ENCODE measurements around the gene DNAJC10.
A peak's percentile ranks its signal among the peaks of the same experiment; 100 is the strongest.

Gene DNAJC10

DNA sequence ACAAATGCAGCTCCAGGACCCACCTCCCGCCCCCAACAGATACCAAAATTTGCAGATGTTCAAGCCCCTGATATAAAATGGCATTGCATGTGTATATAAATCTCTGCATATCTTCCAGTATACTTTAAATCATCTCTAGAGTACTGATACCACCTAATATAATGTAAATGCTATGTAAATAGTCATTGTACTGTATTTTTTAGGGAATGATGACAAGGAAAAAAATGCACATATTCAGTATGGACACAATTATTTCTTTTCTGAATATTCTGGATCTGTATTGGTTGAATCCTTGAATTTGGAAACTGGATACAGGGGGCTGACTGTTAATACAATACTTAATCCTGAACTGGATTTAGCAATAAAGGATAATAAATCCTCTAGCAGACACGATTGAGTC lies 82.7 kb downstream of the DNAJC10 start:
- DNase-seq = no peak

DNA sequence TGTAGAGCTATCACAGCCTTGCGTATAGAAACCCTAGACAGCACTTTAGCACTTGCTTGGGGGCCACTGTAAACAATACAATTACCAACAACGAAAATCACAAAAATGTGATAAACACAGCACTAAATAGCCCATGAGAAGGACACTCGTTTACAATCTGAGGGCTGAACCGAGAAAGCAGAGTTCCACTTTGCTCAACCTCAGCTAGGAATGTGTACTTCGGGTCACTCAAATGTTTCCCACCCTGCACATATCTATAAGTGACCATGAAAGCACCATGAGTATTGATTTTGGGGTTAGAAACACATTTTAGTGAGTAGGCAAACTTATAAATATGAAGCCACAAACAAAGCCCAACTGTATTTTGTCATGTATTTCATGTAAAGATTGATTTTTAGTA lies 88.1 kb downstream of the DNAJC10 start:
- DNase-seq = no peak

DNA sequence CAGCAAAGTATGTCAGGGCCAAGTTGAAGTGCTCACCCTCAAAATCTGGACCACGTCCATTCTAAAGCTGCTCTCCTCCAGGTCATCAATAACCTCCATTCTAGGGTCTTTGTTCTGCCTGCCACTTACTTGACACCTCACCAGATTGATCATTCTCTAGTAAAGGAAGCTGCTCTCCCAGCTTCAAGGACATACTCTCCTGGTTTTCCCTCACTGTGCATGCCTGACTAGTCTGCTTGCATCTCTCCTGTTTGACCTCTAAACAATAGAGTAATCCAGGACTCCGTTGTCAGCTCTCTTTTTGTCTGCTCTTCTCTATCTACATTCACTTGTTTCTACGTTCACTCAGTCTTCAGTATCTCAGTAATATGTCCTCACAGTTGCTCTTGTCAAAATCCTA lies 91.3 kb downstream of the DNAJC10 start:
- no peak for DNase-seq

DNA sequence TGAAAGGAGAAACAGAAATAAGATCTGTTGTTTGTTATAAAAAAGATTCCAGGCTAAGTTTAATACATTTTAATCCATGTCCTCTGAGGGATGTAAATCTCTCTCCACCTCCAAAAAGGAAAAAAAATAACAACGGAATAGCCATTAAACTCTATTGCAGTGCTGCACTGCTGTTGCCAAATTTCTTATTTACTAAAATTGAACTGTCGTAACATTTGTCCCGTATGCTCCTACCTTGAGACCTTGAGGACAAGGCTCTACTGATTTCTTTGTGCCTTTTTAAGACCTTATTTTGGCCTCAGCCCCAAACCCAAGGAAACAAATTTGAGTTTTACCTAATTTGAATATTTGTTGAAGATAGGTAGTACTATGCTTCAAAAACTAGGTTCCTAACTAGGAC lies 94.0 kb downstream of the DNAJC10 start:
- DNase-seq = no peak

DNA sequence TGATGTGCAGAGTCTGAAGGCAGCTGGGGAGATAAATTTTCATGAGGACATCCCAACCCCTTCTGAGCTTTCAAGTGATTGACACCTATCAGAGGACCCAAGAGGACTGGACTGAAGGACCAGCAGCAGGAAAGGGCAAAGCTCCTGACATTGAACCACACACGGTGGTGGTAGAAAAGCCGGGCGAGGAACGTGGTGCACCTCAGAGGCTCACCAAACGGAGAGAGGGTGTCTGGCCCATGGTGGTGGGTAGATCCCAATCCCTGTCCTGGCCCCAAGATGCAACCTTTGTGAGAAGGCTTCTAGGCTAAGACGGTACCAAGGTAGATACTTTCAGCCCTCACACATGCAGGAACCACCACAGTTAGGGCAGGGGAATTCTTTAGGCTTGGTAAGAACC lies 98.3 kb downstream of the DNAJC10 start:
- DNase-seq = no peak

DNA sequence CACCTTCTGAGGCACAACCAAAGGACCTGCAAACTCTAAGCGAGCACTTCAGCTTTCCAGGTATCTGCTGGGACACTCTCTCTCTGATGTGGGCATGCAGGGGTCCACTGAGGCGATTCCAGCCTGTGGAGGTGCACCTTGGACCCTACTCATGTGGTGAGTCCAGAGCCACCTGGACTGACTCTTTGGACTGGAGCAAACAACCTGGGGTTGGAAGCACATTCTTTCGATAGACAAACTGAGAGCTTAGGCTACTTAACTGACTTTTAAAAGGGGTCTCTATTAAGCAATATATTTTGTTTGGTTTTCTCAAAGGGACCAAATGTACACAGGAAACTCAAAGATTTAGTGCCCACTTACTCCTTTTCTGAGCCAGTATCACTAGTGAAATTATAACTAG lies 98.7 kb downstream of the DNAJC10 start:
- DNase-seq = no peak

DNA sequence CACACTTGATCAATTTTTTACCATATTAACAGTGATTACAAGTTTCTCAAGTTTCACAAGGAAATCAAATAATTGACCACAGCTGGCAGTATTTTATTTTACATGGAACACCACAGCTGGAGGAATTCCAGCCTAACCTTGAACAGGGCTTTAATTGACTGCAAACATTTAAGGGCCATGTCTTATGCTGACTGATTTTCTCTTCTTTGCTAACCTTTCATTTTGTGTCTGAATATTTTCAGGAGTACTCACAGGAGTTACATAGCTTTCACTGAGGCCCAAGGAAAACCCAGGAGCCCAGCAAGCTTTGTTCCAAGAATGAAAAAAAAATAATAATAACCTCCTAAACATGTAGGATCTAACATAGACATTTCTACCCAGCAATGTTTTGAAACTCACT lies 100.8 kb downstream of the DNAJC10 start:
- peak; percentile 9 for DNase-seq

DNA sequence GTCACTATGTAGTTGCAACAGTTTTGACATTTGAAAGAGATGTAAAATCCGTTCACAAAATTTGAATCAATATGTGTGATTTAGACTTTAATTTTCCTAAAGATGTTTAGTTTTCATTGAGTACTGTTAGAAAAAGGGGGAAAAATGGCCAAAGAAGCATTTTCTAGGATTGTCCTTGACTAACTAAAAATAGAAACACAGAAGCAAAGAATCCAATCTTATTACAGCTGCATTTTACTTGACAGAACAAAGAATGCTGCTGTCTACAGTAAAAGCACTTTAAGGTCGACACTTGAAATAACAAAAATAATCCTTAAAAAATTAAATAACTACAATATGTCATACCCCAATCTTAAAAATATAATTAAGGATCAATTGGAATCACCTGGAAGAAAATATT lies 101.5 kb downstream of the DNAJC10 start:
- DNase-seq = no peak

DNA sequence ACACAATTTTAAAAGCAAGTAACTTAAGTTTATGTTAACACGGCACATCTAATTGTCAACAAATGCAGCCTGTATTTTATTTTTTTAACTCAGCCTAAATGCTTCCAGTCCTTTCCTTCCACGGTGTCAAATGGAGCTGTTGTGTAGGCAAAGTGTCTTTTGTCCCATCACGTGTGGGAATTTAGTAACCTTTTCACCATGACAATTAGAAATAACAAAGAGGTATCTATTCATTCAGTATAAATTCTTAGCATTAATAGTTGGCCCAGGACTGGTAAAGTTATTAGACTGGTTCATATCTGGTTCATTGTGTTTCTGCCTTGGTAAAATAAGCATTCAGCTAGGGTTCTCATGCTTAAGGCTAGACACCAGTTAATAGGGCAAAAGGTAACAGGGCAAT lies 102.4 kb downstream of the DNAJC10 start:
- no peak for DNase-seq

DNA sequence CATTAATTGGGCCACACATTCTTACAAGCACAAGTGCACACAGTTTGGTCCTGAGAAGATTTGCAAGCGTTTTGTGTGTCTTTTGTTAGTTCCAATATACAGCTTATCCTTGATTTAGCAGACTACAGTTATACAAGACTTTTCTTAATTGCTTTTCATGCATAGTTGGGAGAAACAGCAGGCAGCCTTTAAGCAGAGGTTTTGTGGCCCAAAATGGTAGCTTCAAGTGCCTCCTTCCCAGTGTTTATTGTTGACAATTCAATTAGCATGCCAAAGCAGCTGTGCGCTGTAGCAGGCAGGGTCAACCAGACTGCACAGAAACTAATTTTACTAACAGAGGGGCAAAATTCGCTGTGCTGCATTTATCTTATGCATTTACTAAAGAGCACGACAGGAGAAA lies 102.9 kb downstream of the DNAJC10 start:
- no peak for DNase-seq

DNA sequence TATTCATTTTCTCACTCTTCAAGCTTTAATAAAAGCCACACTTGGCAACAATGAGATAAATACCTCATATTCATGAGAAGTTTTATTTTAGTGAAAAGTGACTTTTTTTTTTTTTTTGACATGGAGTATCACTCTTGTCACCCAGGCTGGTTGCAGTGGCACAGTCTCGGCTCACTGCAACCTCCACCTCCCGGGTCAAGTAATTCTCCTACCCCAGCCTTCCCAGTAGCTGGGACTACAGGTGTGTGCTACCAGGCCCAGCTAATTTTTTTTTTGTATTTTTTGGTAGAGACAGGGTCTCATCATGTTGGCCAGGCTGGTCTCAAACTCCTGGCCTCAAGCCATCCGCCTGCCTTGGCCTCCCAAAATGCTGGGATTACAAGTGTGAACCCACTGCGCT lies 103.4 kb downstream of the DNAJC10 start:
- no peak for DNase-seq

DNA sequence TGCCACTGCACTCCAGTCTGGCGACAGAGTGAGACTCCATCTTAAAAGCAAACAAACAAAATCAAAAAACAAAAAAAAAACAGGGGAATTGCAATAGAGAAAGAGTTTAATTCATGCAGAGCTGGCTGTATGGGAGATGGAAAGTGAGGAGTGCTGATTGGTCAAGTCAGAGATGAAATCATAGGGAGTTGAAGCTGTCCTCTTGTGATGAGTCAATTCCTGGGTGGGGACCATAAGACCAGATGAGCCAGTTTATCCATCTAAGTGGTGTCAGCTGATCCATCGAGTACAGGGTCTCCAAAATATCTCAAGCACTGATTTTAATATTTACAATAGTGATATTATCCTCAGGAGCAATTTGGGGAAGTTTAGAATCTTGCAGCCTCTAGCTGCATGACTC lies 105.1 kb downstream of the DNAJC10 start:
- DNase-seq = no peak

DNA sequence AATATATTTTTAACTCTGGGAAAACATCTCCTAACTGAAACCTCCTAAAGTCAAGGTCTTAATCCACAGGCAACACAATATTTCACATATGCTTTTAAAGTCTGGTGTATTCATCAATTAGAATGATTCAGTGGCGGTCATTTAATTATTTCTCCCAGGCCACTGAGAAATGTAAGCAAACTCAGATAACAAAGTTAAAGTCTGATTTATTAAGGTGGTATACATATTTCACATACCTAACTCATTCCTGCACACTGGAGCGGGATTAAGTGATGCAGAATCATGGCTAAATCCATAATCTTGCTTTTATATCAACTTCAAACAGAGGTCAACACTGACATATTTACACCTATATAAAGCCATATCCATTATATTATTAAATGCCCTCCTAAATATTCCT lies 106.7 kb downstream of the DNAJC10 start:
- DNase-seq = no peak

DNA sequence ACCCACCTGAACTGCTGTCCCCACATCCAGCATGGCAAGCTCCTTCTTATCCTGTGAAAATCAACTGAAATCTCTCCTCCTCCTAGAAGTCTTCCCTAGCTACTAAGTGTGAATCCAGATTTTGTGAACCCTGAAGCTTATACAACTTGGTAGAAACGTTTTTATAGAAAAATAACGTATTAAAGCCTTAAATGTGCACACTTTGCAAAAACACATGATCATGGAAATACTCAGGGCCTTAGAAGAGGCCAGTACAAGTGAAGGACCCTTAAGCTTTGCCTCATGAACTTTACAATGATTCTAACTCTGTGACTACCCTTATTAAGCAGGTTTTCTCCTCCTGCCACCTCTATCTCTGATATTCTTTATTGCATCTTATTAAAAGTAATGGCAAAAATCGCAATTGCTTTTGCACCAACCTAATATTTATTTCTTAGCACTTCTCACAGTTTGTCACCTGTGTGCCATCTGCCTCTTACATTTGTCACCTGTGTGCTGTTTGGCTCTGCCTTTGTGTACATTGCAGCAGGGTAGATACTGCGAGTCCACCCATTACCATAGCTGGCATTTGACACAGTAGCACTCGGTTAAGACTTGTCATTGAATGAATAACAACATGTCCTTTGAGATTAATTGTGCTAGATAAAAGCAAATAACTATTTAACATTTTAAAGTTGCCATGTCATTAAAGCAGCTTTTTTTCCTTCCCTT lies 108.2 kb downstream of the DNAJC10 start:
- DNase-seq = no peak

DNA sequence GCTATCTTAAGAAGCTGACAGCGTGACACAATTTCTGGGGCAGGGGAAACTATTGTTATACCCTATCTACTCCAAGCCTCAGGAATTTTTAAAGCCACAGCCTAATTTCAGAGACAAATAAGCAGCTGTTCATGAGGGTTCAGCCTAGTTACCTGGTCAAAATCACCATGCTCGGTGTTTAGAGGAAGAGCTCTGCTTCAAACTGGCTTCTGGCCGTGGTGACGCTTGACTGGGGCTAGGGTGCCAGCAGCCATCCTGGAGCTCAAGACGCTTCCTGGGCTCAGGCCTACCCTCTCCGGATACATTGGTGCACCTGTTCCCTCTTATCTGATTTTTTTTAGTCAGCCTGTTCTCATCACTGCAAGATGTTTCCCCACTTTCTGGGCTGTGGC lies 108.7 kb downstream of the DNAJC10 start:
- no peak for DNase-seq

DNA sequence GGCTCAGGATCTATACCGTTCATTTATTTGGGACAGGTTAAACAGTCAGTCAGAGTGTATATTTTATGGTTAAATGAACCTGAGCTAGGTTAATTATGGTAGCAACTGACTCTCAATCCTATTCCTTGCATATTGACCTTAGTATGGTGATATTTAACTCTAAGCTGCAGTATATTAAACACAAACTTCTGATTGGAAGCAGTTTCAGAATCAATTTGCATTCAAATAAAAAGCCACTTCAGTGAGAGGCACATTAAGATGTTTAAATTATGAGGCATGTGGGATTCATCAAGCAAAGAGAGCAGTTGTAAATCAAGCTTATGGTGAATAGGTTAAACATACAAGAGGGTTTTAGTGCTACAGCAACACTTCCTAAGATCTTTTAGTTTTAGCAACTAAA lies 110.0 kb downstream of the DNAJC10 start:
- DNase-seq = no peak

DNA sequence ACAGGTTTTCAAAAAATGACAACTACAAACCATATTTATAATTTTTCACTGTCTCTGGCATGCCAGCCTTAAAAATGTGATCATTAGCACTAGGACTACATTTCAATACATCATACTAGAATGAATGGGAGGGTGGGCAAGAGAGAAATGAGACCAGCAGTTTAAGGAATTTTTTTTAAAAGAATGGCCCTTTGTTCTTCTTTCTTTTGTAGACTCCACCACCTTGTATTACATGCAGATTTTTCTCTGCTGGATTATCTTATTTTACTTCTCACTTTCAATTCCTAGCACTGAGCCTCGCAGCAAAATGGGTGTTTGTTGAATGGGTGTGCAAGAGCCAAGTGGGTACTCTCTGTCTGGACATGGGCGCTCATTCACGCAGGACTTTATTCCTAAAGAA lies 110.4 kb downstream of the DNAJC10 start:
- no peak for DNase-seq

DNA sequence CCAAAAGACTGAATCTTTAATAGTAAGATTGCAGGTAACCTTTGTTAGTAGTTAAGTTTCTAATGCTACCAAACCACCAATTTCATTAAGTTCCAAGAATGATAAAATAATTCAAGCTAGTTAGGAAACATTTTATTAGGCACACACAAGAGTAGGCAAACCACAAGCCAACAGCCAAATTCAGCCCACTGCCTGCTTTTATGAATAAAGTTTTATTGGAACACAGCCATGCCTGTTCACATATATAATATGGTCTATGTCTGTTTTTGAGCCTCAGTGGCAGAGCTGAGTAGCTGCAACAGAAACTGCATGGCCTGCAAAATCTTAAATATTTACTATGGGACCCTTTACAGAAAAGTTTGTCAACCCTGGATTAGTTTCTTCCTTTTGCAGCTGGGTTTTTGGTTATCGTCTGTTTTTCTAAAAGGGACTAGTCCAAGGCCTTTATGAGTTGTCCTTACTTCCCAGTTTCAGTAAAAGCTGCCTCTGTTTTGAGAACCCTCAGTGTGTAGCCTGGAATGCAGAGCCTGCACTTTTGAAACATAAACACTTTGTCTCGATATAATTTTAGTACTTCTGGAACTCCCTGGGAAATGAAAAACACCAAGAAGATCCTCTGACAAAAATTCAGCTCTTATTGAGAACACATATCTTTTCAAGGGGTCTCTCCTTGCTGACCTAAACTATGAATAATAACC lies 111.3 kb downstream of the DNAJC10 start:
- DNase-seq = no peak

DNA sequence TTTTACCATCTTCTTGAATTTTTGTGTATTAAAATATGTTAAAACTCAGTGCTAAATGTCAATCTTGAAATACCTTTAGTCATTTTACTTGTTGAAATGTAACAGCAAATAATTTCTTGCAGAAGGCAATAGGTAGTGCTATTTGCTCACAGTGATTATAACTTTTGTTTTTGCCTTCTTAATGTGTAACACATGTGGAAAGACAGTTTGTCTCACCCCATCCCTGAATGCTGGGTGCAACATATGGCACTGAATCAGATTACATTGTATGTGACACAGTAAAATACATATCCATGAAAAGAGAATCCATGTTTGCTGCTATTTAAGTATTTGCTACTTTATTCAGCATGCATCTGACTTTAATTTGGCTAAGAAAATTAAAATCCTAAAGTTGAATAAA lies 115.0 kb downstream of the DNAJC10 start:
- no peak for DNase-seq

DNA sequence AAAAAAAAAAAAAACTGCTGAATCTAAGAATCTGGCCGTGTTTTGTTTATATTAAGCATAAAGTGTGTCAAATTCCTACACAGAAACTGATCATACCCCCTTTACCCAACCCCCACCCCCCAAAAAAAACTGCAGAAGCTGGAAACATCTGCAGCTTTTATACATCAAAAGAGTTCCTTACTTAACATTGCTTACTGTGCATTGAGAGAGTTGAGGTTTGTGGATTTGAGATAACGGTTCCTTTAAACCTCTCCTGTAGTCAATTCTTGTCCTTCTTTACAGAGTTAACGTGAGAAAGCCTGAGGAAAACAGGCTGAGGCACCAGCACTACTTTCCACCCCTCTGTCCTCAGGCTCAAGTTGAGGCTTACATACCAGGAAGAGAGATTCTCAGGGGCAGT lies 115.9 kb downstream of the DNAJC10 start:
- DNase-seq = no peak

DNA sequence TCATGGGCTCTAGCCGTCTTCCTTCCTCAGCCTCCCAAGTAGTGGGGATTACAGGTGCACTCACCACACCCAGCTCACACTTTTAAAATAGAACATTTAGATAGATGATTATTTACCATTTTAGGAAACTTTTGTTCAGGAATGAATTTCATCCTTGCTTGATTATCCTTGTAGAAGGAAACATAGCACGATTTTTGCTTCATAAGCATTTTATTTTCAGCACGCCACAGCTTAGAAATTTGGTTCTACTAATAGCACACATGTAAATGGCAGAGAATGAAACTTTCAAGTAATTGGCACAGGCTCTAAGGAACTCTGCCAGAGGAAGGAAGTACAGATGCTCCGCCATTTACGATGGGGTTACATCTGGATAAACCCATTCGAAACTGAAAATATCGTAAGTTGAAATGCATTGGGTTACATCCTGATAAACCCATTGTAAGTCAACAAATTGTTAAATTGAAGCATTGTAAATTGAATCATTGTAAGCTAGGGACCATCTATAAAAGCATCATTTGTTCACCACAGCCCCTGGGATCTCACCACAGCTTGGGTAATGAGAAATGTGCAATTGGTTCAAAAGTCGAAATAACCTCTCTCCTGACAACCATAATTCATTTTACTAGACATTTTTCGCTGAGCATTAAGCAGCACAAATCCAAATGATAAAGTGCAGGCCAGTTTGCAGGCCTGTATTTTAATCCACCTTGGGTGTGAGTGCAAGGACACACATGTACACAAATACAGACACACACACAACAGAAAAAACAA lies 117.2 kb downstream of the DNAJC10 start:
- DNase-seq = no peak

DNA sequence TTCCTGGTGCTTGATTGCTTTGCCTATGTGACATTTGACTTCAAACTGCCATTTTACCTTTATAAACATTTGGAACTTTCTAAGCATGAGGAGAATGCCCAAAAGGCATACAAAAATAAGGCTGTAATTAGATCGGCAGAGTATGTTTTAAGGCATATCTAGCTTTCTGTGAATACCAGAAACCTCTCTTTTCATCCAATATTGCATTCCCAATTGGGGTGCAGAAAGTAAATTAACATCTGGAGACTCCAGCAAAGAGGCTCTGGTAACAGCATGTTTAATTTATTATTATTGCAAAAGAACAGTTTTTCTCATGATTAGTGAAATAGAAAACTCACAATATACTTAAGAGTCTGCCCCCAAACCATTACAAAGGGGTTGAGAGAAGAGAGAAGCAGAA lies 118.2 kb downstream of the DNAJC10 start:
- DNase-seq = no peak

DNA sequence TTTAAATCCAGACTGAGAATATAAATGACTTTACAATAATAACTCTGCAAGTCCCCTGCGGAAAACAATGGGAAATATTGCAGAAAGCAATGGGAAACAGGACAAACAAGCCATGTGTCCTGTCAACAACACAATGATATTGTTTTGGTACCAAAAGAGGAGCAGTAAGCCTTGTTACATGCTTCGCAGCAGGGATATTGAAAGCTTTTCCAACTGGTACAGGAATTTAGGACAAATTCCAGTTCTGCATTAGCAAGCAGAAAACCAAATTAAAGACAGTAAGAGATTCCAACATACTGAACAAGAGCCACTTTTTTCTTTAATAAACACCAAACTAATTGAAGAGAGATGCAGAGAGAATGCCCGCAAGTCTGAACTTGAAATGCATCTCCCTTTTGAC lies 120.4 kb downstream of the DNAJC10 start:
- no peak for DNase-seq
